ENCODE results near the gene RICTOR.

RICTOR gene

DNA sequence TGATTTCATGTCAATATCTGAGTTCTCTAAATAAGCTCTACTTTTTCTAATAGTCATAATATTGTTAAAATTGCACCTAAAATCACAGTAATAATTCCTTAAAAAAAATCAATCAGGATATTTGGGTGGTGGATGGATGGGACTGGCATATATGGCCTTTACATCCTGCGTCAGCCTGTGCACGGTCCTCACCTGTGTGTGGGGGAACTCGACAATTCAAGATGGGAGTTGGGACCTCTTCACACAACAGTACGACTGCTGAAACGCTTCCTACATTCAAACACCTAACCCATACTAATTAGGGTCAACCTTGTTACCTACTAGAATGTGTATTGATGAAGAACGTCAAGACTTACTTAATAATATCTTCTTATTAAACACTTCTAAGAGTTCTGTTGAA, 137.9 kb downstream of the RICTOR start:
- DNase-seq (ENCODE audit: low read depth in 2 of 2), result no peak

DNA sequence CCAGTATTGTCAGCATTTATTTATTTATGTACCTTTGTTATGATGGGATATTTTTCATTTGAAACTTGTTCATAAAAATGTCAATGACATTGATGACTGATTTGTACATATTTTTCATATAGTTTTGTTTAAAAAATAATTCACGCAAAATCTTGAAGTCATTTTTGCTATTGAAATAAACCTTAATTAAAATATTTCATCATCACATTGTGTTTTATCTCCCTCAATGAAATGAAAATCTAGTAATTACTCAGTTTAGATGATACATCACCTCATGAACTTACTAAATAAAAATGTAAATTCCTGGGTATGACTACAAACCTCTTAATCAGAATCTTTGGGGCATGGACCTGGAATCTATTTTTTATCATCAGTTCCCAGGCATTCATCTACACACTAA, 138.8 kb downstream of the RICTOR start:
- no peak for DNase-seq (ENCODE audit: low read depth in 2 of 2)

DNA sequence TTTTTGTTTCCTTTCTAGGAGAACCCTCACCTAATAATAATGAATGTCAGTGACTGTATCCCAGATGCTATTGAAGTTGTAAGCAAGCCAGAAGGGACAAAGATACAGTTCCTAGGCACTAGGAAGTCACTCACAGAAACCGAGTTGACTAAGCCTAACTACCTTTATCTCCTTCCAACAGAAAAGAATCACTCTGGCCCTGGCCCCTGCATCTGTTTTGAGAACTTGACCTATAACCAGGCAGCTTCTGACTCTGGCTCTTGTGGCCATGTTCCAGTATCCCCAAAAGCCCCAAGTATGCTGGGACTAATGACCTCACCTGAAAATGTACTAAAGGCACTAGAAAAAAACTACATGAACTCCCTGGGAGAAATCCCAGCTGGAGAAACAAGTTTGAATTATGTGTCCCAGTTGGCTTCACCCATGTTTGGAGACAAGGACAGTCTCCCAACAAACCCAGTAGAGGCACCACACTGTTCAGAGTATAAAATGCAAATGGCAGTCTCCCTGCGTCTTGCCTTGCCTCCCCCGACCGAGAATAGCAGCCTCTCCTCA, 141.3 kb downstream of the RICTOR start:
- no peak for DNase-seq (ENCODE audit: low read depth in 2 of 2)

DNA sequence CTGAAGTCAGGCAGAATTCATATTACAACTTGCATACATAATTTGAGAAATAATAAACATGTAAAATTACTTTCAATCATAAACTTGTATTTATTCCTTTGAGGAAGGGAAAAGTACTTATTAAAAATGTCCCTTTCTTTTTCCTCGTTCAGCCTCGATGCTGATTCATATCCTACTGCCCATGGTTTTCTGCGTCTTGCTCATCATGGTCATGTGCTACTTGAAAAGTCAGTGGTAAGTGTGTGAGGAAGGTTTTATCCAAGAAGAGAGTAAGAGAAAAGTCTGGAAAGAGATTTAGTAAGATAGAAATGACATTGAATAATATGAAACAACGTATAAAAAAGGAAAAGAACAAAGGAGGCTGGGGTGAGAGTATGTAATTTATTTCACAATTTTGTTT, 142.5 kb downstream of the RICTOR start:
- DNase-seq (ENCODE audit: low read depth in 2 of 2), result no peak

DNA sequence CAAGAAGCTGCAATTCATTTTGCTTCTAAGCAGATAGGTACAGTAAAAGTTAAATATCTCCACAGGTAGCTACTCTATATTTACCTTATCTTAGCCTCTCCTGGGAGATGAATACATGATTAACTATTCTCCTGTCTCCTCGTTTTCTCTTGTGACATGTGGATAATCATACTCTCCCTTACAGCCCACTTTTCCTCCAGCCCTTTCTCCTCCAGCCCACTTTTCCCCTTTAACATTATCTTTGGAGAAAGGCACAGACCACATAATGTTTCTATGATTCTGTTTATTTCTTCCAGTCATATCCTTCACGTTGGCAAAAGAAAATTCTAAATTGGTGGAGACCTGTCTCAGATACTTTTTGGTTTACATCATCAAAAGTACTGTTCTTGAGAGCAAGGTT, 144.4 kb downstream of the RICTOR start:
- DNase-seq (ENCODE audit: low read depth in 2 of 2), result no peak

DNA sequence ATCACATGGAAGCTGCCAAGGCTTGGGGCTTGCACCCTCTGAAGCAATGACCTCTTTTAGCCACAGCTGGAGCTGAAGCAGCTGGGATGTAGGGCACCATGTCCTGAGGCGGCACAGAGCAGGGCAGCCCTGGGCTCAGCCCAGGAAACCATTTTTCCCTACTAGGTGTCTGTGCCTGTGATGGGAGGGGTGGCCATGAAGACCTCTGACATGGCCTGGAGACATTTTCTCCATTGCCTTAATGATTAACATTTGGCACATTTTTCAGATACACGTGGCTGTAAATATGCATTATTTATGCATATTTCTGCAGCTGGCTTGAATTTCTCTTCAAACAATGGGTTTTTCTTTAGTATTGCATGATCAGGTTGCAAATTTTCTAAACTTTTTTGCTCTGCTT, 146.7 kb downstream of the RICTOR start:
- no peak for DNase-seq (ENCODE audit: low read depth in 2 of 2)

DNA sequence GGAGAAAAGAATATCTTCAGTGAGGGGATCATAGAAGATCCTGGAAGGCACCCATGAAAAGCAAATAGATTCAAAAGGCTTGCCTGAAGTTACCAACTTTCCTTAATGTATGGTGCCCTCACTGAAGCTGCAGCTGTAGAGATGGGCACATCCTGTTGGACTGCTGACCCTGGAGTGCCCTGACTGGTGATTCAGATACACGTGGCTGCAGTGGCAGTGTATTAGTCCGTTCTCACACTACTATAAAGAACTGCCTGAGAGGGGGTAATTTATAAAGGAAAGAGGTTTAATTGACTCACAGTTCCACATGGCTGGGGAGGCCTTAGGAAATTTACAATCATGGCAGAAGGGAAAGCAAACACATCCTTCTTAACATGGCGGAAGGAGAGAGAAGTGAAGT, 148.1 kb downstream of the RICTOR start:
- no peak for DNase-seq (ENCODE audit: low read depth in 2 of 2)

DNA sequence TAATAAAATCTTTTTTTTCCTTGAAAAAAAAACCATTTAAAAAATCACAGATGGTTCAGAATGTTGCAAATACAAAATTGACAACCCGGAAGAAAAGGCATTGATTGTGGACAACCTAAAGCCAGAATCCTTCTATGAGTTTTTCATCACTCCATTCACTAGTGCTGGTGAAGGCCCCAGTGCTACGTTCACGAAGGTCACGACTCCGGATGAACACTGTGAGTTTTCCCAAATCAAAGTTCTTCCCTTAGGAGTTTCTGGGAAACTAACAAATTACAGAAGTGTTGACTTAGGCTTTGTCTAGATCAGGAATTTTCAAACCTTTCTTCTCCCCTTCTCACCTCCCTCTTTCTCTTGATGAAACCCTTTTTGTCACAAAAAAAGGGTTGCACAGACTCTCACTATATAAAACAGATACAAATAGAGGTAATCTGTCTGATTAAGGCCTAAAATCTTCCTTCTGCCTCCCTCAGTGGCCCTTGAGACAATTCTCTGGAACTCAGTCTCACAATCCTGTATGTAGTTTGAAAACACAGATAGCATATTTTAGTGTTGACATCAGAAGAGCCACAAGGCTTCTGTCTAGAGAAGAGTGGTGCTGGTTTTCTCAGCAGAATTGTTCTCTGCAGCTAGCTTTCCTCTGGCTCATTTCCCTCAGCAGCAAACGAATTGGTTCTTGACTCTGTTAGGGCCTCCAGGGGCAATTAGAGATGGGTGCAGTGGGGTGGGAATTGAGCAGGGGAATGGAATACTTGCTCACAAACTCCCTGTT, 148.9 kb downstream of the RICTOR start:
- DNase-seq (ENCODE audit: low read depth in 2 of 2), result no peak

DNA sequence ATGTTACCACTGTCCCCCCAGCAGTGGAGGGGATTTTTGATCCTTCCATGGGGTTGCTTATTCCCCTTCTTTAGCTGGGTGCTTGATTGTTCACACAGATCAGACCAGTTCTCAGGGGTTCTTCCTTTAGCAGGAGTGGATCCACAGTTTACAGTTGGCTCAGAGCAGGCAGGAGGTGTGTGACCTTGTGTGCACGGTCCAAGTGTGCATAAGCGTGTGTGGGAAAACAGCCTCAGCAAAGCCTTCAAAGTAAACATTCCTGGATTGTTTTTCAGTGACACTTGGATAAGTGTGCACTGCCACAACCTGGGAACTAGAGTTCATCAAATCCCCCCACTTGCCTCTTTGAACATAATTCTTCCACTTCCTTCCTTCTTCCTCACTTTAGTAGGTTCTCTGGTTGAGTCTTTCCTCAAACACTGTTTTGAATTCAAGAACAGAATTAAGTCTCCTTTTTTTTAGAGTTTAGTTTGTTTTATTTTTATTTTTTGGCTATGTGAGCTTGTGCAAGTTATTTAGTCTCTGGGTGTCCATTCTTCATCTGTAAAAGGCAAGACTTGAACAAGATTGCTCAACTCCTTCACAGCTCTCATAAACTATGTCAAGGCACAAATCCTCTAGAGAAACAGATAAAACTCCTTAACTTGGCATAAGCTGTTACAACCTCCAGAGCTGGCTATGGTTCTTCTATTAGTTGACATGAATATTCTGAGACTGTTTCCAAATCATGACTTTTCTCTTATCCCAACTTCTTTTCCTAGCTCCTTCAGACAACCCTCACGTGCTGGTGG, 150.3 kb downstream of the RICTOR start:
- no peak for DNase-seq (ENCODE audit: low read depth in 2 of 2)

DNA sequence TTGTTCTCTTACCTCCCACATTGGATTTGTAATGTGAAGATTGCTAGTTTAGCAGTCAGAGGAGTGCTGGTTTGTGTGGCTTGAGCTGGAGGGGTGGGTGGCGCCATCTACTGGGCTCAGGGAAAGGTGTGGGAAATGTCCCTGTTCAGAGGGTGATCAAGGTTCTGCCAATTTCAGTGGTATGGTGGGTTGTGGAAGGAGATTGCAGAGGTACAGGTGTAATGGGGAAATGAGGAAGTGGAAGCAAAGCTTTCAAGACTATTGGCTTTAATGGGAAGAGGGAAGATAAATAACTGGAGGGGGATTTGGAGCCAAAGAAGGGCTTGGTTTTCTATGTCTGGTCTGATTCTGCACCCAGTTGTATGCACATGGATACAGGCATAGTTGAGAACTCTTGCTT, 152.0 kb downstream of the RICTOR start:
- DNase-seq (ENCODE audit: low read depth in 2 of 2), result peak; percentile 5 to 28

DNA sequence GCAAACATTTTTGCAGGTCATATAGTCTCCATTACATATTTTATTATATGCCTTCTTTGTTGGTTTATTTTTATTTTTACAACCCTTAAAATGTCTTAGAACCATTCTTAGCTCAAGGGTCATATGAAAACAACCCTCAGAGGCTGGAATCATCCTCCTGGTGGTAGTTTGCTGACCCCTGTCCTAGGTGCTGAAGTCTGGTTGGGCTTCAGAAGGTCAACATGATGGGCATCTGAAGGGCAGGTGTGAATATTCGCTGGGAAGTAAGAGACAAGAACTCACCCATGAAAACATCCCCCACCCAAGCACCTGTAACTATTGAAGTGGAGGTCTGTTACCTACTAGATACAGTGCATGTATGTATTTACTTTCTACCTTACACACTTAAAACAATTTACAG, 153.0 kb downstream of the RICTOR start:
- no peak for DNase-seq (ENCODE audit: low read depth in 2 of 2)

DNA sequence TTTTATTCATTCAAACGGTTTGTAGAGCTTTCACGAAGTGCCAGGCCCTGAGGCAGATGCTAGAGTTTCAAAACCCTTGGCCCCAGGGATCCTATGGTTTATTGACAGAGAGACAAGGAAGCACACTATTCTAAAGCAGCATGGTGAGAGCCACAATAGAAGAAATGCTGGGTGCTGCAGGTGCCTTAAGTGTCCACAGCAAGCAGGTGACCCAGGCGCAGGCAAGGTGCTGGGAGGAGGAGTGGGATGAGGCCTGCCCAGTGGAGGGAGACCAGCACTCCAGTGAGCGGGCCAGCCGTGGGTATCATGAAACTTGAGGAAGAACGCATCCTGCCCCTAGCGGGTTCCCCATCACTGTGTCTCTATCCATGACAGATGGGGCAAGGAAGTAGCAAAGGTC, 157.4 kb downstream of the RICTOR start:
- DNase-seq (ENCODE audit: low read depth in 2 of 2), result no peak

DNA sequence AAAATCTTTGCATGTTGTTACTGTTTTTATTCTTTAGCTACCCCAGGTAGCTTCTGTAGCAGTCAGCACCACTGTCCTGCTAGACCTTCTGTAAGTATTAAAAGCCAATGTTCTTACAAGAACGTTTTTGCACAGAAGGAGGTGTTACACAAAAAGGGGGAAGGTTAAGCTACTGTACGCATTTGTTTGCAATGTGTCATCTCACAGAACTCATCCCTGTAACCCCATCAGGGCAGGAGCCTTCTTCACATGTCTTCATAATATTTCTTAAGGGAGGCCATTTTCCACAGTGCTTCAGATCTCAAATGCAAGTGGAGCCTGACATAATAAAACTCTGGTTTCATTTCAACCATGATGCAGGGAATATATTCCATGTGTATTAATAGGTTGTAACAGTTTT, 160.5 kb downstream of the RICTOR start:
- no peak for DNase-seq (ENCODE audit: low read depth in 2 of 2)

DNA sequence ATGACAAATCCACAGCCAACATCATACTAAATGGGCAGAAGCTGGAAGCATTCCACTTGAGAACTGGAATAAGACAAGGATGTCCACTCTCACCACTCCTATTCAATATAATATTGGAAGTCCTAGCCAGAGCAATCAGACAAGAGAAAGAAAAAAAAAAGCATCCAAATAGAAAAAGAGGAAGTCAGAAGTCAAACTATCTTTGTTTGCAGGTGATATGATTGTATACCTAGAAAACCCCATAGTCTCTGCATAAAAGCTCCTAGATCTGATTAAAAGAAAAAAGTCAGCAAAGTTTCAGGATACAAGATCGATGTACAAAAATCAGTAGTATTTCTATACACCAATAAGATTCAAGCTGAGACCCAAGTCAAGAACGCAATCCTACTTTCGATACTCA, 162.3 kb downstream of the RICTOR start:
- DNase-seq (ENCODE audit: low read depth in 2 of 2), result no peak

DNA sequence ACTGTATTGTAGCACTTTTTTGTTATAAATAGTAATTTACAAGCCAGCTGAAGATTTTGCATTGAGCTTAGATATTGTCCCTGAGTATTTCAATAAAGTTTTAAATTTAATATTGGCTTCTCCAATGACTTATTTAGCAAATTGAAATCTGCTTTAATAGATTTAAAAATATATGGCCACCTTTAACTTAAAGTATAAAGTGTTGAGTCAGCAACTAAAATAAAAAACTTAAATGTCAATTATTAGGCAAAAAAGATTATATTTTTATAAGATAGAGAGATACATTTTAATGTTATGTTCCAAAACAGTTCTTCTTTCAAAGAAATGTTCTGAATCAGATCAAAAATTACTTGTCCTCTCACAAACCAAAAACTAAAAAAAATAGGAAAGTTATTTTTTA, 167.7 kb downstream of the RICTOR start:
- no peak for DNase-seq (ENCODE audit: low read depth in 2 of 2)

DNA sequence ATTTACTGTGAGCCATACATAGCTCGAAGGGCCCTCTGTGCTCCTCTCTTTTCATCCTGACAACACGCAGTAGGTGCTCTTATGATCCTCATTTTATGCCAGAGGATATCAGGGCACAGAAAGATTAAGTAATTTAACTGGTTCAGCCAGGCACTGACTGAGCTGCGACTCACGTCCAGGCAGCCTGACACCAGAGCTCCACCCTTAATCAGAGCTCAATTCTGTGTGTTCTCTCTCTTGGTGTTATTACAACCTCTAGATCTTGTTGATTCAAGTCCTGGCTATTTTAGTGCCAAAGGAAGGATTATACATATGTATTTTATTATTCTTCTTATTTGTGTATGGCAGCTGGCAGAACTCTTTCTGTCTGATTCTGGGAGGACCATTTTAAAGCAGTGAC, 168.7 kb downstream of the RICTOR start:
- DNase-seq (ENCODE audit: low read depth in 2 of 2), result no peak

DNA sequence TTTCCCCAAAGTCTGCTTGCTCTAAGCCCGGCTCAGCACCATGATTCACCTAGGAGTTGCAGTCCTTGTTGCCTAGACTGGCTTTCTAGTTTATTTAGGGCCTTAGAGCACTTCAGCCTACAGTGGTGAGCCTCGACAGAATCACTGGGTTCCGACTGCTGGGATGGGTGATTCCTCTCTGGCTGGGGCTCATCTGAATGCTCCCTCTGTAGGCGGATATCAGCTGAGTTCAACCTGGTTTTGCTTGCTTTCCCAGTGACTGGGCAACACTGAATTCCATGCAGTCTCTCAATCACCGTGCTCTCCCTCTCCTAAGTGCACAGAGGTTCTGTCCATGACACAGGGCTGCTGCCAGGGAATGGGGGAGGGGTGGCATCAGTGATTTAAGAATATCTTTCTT, 174.3 kb downstream of the RICTOR start:
- no peak for DNase-seq (ENCODE audit: low read depth in 2 of 2)

DNA sequence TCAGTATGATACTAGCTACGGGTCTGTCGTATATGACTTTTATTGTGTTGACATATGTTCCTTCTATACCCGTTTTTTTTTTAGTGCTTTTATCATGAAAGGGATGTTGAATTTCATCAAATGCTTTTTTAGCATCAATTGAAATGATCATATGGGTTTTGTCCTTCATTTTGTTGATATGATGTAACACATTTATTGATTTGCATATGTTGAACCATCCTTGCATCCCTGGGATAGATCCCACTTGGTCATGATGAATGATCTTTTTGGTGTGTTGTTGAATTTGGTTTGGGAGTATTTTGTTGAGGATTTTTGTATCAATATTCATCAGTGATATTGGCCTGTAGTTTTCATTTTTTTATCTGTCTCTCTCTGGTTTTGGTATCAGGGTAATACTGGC, 177.4 kb downstream of the RICTOR start:
- DNase-seq (ENCODE audit: low read depth in 2 of 2), result no peak

DNA sequence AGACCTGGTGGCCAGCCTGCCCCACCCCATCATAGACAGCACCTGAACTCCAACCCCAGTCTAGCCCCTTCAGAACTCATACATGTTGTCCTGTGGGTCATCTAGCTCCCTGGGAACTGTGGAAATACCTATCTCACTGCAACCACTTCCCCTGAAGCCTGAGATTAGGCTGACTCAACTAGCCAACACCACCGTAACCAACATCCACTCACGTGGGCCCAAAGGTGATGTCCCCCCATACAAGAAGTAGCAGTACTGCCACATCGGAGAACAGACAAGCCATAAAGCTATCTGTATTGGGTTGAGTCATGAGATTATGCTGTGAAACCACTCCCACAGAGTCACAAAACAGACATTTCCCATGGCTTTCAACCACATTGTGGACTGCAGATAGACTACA, 181.8 kb downstream of the RICTOR start:
- no peak for DNase-seq (ENCODE audit: low read depth in 2 of 2)

DNA sequence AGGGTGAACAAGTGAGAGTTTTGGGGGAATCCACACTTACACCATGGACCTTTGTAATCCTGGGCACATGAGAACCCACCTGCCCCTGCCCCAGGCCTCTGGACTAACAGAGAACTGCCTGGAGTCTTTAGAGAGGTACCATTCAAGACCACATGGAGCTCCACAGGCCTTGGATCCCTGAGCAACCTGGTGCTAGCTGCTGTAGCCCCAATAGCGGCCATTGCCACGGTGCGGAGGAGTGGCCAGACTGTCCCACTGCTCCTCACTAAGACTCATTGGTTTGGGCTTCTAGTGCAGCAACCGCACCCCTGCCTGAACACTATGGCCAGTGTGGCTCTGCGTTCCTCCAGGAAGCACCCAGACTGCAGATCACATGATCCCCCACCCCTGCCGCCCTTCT, 182.6 kb downstream of the RICTOR start:
- no peak for DNase-seq (ENCODE audit: low read depth in 2 of 2)

DNA sequence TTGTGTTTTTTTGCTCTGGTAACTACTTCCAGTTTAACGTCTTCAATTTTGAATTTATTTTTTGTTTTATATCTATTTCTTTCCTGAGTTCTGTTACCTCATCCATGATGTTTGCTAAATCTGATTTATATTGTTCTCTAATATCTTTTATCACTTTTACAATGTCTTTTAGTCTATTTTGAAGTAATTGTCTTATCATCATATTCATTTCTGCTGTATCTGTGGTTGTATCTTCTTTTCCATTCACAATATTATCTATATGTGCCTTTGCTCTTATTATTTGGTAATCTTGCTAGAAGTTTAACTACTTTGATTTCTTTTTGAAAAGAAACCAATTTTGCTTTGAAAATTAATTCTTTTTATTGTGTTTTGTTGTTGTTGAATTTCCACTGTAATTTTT, 184.8 kb downstream of the RICTOR start:
- DNase-seq (ENCODE audit: low read depth in 2 of 2), result no peak

DNA sequence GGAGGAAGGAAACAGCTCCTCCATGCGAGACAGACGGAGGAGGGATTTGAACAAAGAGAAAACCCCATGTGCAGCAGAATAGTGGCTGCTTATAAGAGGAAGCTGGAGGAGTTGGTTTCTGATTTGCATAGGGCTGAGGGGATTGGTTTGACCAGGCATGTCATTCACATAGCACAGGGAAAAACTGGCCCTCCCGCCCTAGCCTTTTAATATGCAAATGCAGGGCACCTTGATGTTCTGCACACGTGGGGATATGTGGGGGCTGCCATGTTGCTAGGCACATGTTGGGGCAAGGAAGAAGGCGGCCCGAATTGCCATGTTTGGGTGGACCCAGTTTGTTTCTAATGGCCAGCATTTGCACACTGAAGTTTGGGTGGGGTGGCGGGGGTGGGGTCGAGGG, 186.2 kb downstream of the RICTOR start:
- DNase-seq (ENCODE audit: low read depth in 2 of 2), result no peak

Data from stimulated activated CD8-positive, alpha-beta memory T cell treated with anti-CD3 and anti-CD28 coated beads, Interleukin-15, amount 100 ng/mL, for 48 hours (primary cell).